ENCODE measurements around the gene EPC2.

GRCh38 chr2:148802448-148803220 is 158.1 kb downstream of the EPC2 start:
- TF ChIP-seq ELF4 (IDR thresholded peaks at IDR 0.05) (no peak), SUZ12 (IDR thresholded peaks at IDR 0.05) (no peak), FOXM1 (IDR thresholded peaks at IDR 0.05; ENCODE audit: borderline replicate concordance) (no peak), BHLHE40 (IDR thresholded peaks at IDR 0.05; ENCODE audit: borderline replicate concordance) (no peak), SP1 (IDR thresholded peaks at IDR 0.05) (no peak), NFRKB (IDR thresholded peaks at IDR 0.05) (no peak), FOXK2 (IDR thresholded peaks at IDR 0.05) (no peak), FOXA1 (IDR thresholded peaks at IDR 0.05) (no peak), CTBP1 (IDR thresholded peaks at IDR 0.05; ENCODE audit: borderline replicate concordance) (no peak)
